CD4-positive, alpha-beta T cell treated with Interleukin-6 for 4 hours (primary cell): Measurements from ENCODE around the gene ART1.
A peak's percentile ranks its signal among the peaks of the same experiment; 100 is the strongest.
"Not testable (repeated sequence)": the region's sequence is repeated elsewhere in the genome, so short reads cannot be mapped to it uniquely, and the experiment has no call there.

ENCODE experiments used
- DNase-seq: peaks from one replicate; pipeline ENCODE4 v3.0.0-alpha.2; 2020; ENCODE audit warnings: mixed read lengths

Gene ART1

DNA sequence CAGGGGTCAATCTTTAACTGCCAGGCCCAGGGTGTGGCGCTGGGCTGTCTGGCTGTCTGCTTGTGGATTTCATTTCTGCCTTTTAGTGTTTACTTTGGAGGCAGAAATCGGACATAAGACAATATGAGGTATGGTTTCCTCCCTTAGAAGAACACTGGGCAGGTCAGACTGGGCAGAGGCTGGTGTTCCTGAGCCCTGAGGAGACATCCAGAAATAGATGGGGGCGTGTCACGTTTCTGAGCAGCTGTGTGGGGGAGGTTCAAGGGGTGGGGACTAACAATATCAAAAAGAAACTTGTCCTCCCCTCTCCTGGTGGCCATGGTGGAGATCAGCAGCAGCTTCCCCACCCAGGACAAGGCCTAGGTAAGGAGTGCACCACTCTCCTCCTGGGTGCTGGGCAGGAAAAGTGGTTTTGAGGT is at the start of gene ART1:
TSS of gene ART1 (plus strand) at position 312 of the 419 bp plus-strand sequence. CDS start 14,086 bp downstream, outside the sequence.
- DNase-seq = no peak

GRCh38 chr11:3597743-3598142 is 47.2 kb upstream of the ART1 start:
- not testable (repeated sequence) for DNase-seq

- DNase-seq = not testable (repeated sequence)
Measured at GRCh38 chr11:3600201-3600600, 44.7 kb upstream of the ART1 start.

GRCh38 chr11:3604167-3604566 is 40.8 kb upstream of the ART1 start:
- no peak for DNase-seq

DNA sequence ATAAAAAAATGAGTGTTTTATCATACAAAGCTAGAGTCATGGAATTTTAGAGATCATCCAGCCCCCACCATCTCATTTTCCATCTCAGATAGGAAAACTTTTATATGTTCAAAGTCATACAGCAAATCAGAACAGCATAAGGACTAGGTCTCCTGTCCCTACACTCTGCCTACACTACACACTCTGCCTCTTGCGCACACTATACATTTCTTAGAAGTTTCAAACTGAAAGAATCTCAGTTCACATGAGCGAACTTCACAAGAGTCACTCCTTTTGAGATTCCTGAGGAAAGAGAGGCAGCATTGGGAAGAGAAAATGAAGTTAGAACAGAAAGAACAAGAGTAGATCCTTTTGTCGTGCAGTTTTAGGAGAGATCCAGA is 39.7 kb upstream of the ART1 start:
- DNase-seq = no peak

- DNase-seq = no peak
Measured at GRCh38 chr11:3605771-3606203, 39.1 kb upstream of the ART1 start.

DNA sequence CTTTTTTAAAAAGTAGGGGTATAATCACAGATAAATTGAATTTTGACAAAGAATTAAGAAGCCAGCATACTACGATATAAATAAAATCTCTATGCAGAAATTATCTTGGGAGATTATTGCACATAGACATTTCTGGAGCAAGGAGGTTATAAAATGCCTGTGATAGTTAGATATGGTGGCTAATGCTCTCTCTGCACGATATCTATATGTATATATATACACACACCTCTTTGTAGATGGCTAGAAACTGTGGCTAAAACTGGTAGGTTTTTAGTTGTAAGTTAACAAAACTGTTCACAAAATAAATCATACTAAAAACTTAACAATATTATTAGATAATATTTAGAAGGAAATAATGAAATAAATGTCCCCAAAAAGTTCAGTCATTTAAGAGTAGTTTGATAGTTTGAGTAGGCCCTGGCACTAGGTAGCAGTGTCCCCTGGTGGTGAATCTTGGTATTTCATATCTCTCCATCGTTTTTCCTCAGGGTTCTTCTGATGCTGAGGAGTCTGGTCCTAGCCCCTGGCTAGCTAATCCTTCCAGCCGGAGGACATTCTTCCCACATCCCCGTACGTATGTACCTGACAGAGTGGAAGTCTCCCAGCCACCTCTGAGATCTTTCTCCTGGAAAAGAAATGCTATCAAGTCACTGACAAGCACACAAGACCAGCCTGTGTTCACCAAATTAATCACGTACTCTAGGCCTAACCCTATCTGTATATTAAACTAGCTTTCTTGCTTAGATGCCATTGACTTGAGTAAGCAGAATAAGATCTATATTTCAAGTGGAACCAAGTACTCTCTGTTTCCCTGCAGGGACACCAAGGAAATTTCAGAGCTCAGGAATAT is 35.3 kb upstream of the ART1 start:
- peak; percentile 15 for DNase-seq

DNA sequence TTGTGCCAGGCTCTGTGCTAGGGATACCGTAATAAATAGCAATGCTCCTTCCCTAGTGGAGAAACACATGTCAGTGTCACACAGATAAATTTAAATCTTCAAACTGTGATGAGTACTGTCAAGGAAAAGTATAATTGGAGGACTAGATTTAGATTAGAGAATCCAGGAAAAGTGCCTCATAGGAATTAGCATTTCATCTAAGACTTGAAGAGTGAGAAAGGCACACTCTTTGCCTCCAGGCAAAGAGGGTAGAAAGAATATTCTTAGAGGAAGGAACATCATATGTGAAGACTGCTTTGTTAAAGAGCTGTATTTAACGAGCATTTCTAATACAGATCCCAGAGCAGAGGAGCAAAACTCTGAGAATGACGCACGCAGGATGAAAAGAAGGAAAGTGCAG is 34.1 kb upstream of the ART1 start:
- no peak for DNase-seq

GRCh38 chr11:3611976-3612678 is 32.8 kb upstream of the ART1 start:
- no peak for DNase-seq

DNA sequence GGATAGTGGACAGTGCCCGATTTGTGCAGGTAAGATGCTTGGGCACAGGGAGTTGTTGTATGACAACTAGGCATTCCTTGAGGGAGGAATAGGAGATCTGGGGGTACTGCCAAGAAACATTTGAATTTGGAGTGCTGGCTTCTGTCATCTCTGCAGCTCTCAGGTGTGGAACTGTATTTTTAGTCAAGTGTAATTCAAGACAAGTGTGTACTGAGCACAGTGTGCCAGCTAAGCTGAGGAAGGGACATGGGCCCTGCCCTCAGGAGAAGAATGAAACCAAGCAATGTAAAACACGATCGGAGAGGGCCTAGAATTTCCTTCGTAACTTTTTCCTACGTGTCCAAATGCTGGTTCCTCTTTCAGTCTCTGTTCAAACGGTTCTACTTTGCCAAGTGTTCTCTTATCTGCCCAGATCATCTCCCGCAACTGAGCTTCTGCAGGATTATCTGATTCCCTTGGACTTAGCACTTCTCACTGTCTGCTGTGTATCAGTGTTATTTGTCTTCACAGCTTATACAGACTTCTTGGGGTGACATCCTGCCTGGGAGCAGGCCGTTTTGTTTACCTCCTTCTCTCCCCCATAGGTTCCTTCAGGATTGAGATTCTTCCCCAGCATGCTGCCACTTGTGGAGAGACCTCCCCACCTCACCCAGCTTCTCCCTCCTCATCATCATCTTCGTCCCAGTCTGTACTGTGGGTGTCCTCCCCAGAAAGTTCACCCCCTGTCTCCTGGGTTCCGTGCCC is 30.8 kb upstream of the ART1 start:
- no peak for DNase-seq

DNA sequence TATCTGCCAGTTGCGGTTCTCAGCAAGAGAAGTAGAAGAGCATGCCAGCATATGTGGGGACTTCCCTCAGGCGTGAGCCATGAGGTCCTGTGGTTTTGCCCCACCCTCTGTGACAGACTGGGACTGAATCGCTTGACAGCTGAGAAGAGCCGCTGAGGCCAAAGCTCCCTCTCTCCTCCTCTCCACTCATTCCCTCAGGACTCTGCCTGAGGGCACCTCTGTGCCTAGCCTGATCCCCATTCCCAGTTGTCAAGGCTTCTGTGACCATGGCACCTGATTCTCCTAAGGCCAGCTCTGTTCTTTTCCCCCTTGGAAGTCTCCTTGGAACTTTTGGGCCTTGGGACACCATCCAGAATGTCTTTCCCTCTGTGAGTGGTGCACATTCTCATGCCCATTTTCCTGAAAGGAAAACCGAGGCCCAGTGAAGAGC is 30.2 kb upstream of the ART1 start:
- DNase-seq = peak; percentile 20

DNA sequence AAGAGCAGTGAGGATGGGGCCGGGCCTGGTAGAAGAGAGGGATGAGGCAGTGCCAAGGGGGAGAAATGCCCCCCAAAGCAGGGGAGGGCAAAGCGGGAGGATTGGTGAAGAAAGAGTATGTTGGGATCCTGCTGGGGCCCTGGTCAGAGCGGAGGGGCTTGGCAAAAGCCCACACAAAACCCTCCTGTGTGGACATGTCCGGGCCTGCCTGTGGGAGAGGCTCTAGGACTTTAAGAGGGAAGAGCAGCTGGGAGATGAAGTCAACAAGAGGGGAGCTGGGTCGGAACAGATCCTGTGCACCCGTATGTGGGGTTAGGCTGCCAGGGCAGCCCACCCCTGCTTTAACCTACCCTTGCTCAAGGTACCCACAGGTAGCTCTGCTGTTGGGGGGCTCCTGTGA is 28.9 kb upstream of the ART1 start:
- DNase-seq = no peak

GRCh38 chr11:3616721-3617460 is 28.0 kb upstream of the ART1 start:
- DNase-seq = no peak

GRCh38 chr11:3617990-3618389 is 26.9 kb upstream of the ART1 start:
- DNase-seq = no peak

- DNase-seq = no peak
Measured at GRCh38 chr11:3622521-3622920, 22.4 kb upstream of the ART1 start.

- DNase-seq = no peak
Measured at GRCh38 chr11:3623121-3623520, 21.8 kb upstream of the ART1 start.

DNA sequence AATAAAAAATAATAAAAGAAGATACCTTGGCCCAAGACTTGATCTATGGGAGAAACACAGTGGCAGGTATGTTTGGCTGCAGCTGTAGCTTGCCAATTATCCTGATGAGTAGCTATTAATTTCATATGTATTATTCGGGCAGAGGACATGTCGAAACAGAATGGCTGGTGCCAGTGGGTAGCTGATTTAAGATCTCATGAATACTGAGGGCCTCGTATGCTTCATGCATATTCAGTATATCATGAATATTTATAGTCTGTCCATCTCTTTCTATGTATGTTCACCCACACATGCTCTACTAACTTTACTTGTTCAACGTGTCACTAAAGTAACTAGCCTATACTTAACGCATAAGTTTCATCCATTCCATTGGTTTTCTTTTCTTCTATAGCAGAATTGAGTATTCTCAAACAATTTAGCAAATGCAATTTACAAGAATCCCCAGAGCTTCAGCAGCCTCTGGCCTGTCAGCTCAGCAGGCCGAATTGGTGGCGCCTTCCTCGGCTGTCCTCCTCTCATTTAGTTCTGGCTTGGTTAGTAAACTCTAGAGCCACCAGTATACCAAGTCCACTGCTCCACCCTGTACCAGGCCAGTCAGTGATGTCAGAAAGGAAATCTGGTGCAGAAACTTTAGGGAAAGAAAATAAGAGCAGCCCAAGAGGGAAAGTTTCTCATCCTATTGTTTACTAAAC is 21.0 kb upstream of the ART1 start:
- DNase-seq = no peak

DNA sequence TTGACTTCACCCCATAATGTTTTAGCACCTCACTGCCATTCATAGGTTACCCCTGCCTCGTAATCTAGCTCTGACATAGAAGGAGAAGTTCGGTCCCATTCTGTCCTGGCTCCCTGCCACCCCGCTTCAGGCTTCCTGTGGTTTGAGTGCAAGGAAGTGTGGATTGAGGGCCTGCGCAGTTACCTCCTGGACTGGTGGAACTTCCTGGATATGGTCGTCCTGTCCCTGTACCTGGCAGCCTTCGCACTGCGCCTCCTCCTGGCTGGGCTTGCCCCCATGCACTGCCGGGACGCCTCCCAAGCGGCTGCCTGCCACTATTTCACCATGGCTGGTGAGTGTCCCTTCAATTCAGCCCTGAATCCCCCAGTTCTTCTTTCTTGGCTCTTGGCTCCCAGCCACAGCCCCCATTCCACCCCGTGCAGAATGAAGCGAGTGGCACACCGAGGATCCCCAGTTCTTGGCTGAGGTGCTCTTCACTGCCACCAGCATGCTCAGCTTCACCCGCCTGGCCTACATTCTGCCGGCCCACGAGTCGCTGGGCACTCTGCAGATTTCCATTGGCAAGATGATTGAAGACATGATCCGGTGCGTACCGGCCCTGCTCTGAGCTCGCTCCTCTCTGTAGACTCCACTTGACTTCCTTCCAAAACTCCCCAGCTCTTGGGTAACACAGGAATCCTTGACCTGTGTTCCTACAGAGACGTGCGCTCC is 18.5 kb upstream of the ART1 start:
- peak; percentile 5 for DNase-seq

- DNase-seq = no peak
Measured at GRCh38 chr11:3627291-3627690, 17.6 kb upstream of the ART1 start.

DNA sequence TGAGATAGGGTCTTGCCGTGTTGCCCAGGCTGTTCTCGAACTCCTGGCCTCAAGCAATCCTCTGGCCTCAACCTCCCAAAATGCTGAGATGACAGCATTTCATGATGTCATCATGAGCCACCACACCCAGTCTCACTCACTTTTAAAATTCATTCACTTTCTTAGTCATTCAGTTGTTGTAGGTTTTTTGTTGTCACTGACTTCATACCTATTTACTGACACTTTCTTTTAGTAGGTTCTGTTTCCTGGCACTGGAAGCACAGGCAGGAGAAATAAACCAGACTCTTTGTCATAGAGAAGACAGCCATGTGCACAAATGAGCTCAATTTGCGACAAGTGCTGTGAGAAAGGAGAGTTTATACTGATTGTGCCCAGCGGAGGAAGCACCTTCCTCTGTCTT is 13.6 kb upstream of the ART1 start:
- DNase-seq = no peak

GRCh38 chr11:3632070-3632660 is 12.8 kb upstream of the ART1 start:
- DNase-seq = no peak
